Spleen (tissue), 11 donors: ENCODE data around the gene GOSR2. TPM values are rescaled to one million over a fixed set of nuclear protein-coding genes. Genes with fewer than 3 reads are reported as not detected.

Experiments used
- DNase-seq: peaks from one replicate; pipeline ENCODE4 v3.0.0-alpha.2; 2020
- H3K27ac ChIP-seq, 8 donors: fragments of 200-600 bp; sonication (generic) in 7 of 8; 1 replicate in 4 of 8; 2 replicates in 4 of 8; pipeline versions ENCODE4 v1.5.0 to v1.8.0; 2016 to 2021; ENCODE audit warnings: inconsistent platforms in 4 of 8, mild to moderate bottlenecking in 4 of 8, moderate library complexity in 1 of 8
- H3K27me3 ChIP-seq, 7 donors: fragments of 200-600 bp; sonication (generic) in 6 of 7; replicated peaks in 1 of 7; 1 replicate in 4 of 7; 2 replicates in 3 of 7; pipeline versions ENCODE4 v1.5.0 to v1.8.0; 2016 to 2021; ENCODE audit warnings: inconsistent platforms in 3 of 7, mild to moderate bottlenecking in 1 of 7
- H3K36me3 ChIP-seq, 6 donors: fragments of 200-600 bp; sonication (generic) in 5 of 6; 1 replicate in 4 of 6; 2 replicates in 2 of 6; pipeline versions ENCODE4 v1.5.0 to v1.8.0; 2016 to 2021; ENCODE audit warnings: inconsistent platforms in 2 of 6
- H3K4me1 ChIP-seq, 6 donors: fragments of 200-600 bp; sonication (generic) in 5 of 6; 1 replicate in 3 of 6; 2 replicates in 3 of 6; pipeline versions ENCODE4 v1.5.0 to v1.8.0; 2016 to 2021; ENCODE audit warnings: inconsistent platforms in 3 of 6
- H3K4me3 ChIP-seq, 8 donors: fragments of 200-600 bp; sonication (generic) in 7 of 8; 1 replicate in 4 of 8; 2 replicates in 4 of 8; pipeline versions ENCODE4 v1.5.0 to v1.8.0; 2016 to 2021; ENCODE audit warnings: inconsistent platforms in 4 of 8, mild to moderate bottlenecking in 4 of 8, moderate library complexity in 2 of 8
- H3K9me3 ChIP-seq, 8 donors: fragments of 200-600 bp; sonication (generic) in 7 of 8; 1 replicate in 4 of 8; 2 replicates in 4 of 8; pipeline versions ENCODE4 v1.5.0 to v1.8.0; 2016 to 2021; ENCODE audit warnings: inconsistent platforms in 4 of 8
- POLR2A ChIP-seq, 3 donors: fragments of 450-650 bp; IDR thresholded peaks; one replicate each; pipeline ENCODE4 v1.5.1; 2017; ENCODE audit warnings: antibody characterized with exemption in 3 of 3, mild to moderate bottlenecking in 1 of 3
- POLR2AphosphoS5 ChIP-seq, 3 donors: sonication (generic); formaldehyde crosslinking; IDR thresholded peaks; one replicate each; pipeline ENCODE4 v1.5.1; 2017; ENCODE audit warnings: antibody characterized with exemption in 3 of 3
- WGBS, 5 donors: extraction: QIAGEN DNeasy Blood & Tissue Kit in 3 of 5; methylation state at CpG; one replicate each; pipeline versions ENCODE4 v1.1.5 to v1.1.7; 2013 to 2018; 5-methylcytosine and 5-hydroxymethylcytosine counted together
- intact Hi-C: fragments of 100-400 bp; cut with DNase I; formaldehyde crosslinking; loops from one replicate; pipeline ENCODE4 v1.15.0; 2023; ENCODE audit warnings: low total_unique reads
- polyA plus RNA-seq, 3 donors: library from polyadenylated mRNA; stranded (reverse); fragments of 200-250 nt; gene quantifications; one replicate each; pipeline ENCODE4 v1.2.1, GENCODE V29; 2013
- total RNA-seq, 7 donors: library from RNA; depleted of rRNA in 3 of 7; stranded (reverse); fragments of >200 nt in 3 of 7; fragmentation: NEBNext Ultra II Directional in 4 of 7; extraction: Animal tissue kit (Norgen Biotek cat#: 25700) in 4 of 7; gene quantifications; one replicate each; pipeline versions ENCODE4 v1.1.0 to v1.2.1, GENCODE V29; 2016 to 2021
- TF ChIP-seq, protein P1 (sequence below), 11 experiments: fragments of 200-600 bp in 7 of 11; fragments of 450-650 bp in 4 of 11; sonication (generic) in 4 of 11; IDR thresholded peaks in 8 of 11; conservative IDR thresholded peaks in 3 of 11; 1 replicate in 7 of 11; 2 replicates in 4 of 11; pipeline versions ENCODE4 v1.4.0 to v1.8.0; 2016 to 2021; ENCODE audit warnings: antibody characterized with exemption in 11 of 11, inconsistent platforms in 4 of 11, mild to moderate bottlenecking in 1 of 11
- donor health status: healthy with polysubstance abuse.
- donor health status: DM: no; HTN: no; CAD: no; lungs with moderate emphysema.
- donor health status: DM: no; HTN: no; CAD: no.
- donor health status: Bipolar disorder and iron deficiency.
- donor health status: healthy.
- donor health status: DM: no; HTN: no; CAD: no.
- donor health status: DM: yes; HTN: yes; CAD: no.

Gene GOSR2
- total and polyA plus RNA-seq, 10 donors = 19.2 to 114 (median 80.0) TPM

DNA sequence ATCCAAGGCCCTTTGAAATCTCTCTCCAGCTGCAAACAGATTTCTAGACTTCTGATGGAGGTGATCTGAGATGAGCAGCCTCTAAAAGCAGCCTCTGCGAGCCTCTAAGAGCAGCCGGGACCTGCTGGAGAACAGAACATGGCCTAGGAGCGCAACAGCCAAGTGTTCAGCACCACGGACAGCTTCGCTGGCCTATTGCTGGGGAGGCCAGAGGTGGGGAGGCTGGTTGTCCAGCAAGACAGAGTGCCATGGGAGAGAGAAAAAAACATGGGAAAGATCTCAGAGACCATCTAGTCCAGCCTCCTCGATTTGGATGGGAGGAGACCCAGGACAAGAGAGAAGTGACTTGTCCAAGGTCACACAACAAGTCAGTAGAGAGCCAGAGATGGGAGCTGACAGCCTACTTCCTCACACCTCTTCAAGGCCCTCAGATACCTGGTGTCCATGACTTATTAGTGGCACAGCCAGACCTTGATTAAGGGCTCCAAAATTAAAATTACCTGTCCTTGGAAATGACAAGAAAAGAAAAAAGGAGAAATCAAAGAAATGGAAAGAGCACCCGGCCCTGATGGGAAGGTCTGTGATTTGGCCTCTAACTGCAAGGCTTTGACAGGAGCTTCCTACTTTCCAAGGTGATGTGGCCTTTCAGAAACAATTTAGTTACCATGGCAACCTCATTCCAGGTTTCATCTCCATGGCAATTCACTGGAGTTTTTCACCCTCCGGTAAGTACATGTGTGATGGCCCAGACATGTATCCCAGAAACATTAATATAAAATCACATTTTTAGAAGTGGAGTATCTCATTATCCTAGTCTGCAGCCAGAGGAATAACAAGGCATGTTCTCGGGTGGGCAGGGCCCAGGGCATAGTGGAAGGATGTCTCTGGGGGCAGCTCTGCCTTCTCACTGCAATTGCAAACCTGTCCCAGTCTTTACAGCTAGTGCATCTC lies 41.6 kb downstream of the GOSR2 start:
- TF ChIP-seq, protein P1, sequence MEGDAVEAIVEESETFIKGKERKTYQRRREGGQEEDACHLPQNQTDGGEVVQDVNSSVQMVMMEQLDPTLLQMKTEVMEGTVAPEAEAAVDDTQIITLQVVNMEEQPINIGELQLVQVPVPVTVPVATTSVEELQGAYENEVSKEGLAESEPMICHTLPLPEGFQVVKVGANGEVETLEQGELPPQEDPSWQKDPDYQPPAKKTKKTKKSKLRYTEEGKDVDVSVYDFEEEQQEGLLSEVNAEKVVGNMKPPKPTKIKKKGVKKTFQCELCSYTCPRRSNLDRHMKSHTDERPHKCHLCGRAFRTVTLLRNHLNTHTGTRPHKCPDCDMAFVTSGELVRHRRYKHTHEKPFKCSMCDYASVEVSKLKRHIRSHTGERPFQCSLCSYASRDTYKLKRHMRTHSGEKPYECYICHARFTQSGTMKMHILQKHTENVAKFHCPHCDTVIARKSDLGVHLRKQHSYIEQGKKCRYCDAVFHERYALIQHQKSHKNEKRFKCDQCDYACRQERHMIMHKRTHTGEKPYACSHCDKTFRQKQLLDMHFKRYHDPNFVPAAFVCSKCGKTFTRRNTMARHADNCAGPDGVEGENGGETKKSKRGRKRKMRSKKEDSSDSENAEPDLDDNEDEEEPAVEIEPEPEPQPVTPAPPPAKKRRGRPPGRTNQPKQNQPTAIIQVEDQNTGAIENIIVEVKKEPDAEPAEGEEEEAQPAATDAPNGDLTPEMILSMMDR (IDR thresholded peaks at IDR 0.05 in 8 of 11, conservative IDR thresholded peaks at IDR 0.05 in 3 of 11) = no peak
- no peak for TF ChIP-seq POLR2A (IDR thresholded peaks at IDR 0.05)
- TF ChIP-seq POLR2AphosphoS5 (IDR thresholded peaks at IDR 0.05) = no peak
- no peaks in the 10 kb centered on the region for H3K27me3 ChIP-seq
- no peak overlapping the region for H3K4me3 ChIP-seq
- H3K27ac ChIP-seq = no peak overlapping the region
- intact Hi-C loops = no loop called here
- H3K9me3 ChIP-seq = peaks cover 0 to 7% (median 0%) of the 10 kb centered on the region in 8 donors
- peaks cover 0 to 4% (median 0%) of the 10 kb centered on the region in 6 donors for H3K4me1 ChIP-seq
- 76 to 91% (median 83%) methylated on average over 9 of the region's 9 CpGs for WGBS, 5 donors
- H3K36me3 ChIP-seq = peaks cover 0 to 38% (median 3%) of the 10 kb centered on the region in 6 donors
- peak; percentile 50 for DNase-seq

DNA sequence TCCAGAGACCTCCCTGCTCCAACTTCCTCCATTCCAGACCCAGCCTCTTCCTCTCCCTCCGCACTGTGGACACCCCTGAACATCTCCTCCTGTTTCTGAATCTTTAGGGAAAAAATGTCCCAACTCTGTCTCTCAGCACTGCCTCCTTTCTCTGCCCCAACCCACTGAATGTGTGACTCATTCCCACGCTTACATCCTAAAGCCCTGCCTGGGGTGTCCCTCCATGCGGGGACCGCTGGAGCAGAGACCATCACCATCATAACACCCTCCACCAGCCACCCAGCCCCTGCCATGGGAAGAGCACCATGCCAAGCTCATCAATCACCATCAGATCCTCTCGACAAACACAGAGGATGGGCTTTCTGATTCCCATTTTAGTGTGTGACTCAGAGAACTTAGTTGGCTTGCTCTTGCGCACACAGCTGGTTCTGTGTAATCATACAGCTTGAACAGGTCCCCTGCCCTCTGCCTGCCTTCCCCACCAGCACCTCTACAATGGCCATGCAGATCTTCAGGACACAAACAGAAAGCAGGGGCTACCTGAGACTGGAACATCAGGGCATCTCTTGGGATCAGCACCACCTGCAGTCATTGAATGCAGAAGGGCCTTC lies 45.4 kb downstream of the GOSR2 start:
- H3K4me3 ChIP-seq = no peak overlapping the region
- H3K27me3 ChIP-seq = no peaks in the 10 kb centered on the region
- TF ChIP-seq POLR2A (IDR thresholded peaks at IDR 0.05) = no peak
- TF ChIP-seq POLR2AphosphoS5 (IDR thresholded peaks at IDR 0.05) = no peak
- TF ChIP-seq, protein P1 (IDR thresholded peaks at IDR 0.05 in 8 of 11, conservative IDR thresholded peaks at IDR 0.05 in 3 of 11) = no peak
- no peak overlapping the region for H3K27ac ChIP-seq
- DNase-seq = no peak
- WGBS, 5 donors = 85 to 94% (median 90%) methylated on average over 6 of the region's 6 CpGs
- H3K4me1 ChIP-seq = no peaks in the 10 kb centered on the region
- peaks cover 0 to 35% (median 3%) of the 10 kb centered on the region in 6 donors for H3K36me3 ChIP-seq
- H3K9me3 ChIP-seq = no peaks in the 10 kb centered on the region
- intact Hi-C loops = no loop called here

DNA sequence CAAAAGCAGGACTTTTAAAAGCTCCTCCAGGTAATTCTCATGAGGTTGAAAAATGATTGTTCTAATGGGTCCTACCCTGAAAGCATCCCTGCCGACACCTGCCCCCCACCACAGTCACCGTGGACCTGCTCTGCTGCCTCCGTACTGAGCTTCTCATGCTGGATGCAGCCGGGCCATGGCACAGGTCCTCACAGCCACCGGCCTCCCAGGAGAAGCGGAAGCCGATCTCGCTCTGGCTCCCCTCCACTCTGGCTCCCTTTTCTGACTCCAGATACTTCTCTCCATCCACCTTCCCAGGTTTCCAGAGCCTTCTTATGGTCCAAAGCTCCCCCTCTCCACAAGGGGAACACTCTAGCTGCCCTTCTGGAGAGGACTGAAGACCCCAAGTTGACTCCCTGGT lies 45.9 kb downstream of the GOSR2 start:
- Histone ChIP-seq H3K9me3 (no peaks in the 10 kb centered on the region), H3K27me3 (no peaks in the 10 kb centered on the region), H3K4me1 (no peaks in the 10 kb centered on the region), H3K4me3 (no peak overlapping the region), H3K27ac (no peak overlapping the region), H3K36me3 (peaks cover 0 to 35% (median 3%) of the 10 kb centered on the region in 6 donors)
- 93 to 98% (median 94%) methylated on average over 8 of the region's 8 CpGs for WGBS, 5 donors
- DNase-seq = no peak
- TF ChIP-seq POLR2A (IDR thresholded peaks at IDR 0.05) (no peak), POLR2AphosphoS5 (IDR thresholded peaks at IDR 0.05) (no peak)
- TF ChIP-seq, protein P1 (IDR thresholded peaks at IDR 0.05 in 8 of 11, conservative IDR thresholded peaks at IDR 0.05 in 3 of 11) = no peak
- intact Hi-C loops = no loop called here
